AG04449 (cell line): ENCODE results near the gene GSG1L.

Experiments used
- CTCF ChIA-PET: fragments of 350-600 bp; formaldehyde crosslinking; extraction: SDS; loops from one replicate; lab custom pipeline; 2021; ENCODE audit warnings: antibody characterized with exemption; lab: Yijun Ruan, JAX
- POLR2A ChIA-PET: fragments of 400-600, 350-600 bp; formaldehyde crosslinking; extraction: SDS; loops from one replicate; lab custom pipeline; 2020; ENCODE audit warnings: antibody characterized with exemption, inconsistent platforms; lab: Yijun Ruan, JAX
- DNase-seq: peaks from one replicate; pipeline ENCODE4 v3.0.0-alpha.2; 2010; ENCODE audit warnings: low read depth, low spot score
- H3K4me3 ChIP-seq: 2 replicates; pipeline ENCODE4 v1.5.1; 2011; ENCODE audit warnings: low read depth, mild to moderate bottlenecking, control low read depth, low read length
- CTCF ChIP-seq: IDR thresholded peaks from one replicate; pipeline ENCODE4 v1.5.1; 2011; ENCODE audit warnings: mild to moderate bottlenecking, moderate library complexity, low read length, control low read depth, inconsistent platforms; ENCODE audit not compliant: insufficient read depth; ENCODE audit errors: missing control alignments

GSG1L gene

GRCh38 chr16:27774779-27775178, 288.7 kb downstream of the GSG1L start:
- CTCF ChIA-PET: interaction anchor here (0.6 kb wide), 1 partner anchor 9 kb away, joined by 3 read pairs; no protein-coding TSS in a partner anchor
- POLR2A ChIA-PET: no interaction called here
- DNase-seq: no peak
- no peak overlapping the region for H3K4me3 ChIP-seq
- TF ChIP-seq CTCF: no peak

DNA sequence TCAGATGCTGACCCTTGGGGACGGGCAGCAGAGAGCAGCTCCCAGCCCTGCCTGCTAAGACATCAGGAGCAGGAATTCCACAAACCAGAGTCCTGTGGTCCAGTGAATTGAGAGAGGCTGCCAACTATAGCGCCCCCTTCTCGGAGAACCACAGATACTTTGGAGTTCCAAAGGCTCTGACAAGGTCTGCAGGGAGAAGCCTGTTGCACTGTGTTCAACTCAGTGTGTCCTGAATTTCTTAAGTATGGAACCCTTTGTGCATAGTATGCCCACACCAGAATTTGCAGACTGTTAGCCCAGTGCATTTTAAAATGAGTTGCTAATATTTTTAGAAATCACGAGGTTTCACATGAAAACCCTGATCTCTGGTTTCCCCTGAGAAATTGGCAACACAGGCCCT, 290.2 kb downstream of the GSG1L start:
- ChIA-PET POLR2A (no interaction called here), CTCF (no interaction called here)
- no peak overlapping the region for H3K4me3 ChIP-seq
- DNase-seq: no peak
- no peak for TF ChIP-seq CTCF

DNA sequence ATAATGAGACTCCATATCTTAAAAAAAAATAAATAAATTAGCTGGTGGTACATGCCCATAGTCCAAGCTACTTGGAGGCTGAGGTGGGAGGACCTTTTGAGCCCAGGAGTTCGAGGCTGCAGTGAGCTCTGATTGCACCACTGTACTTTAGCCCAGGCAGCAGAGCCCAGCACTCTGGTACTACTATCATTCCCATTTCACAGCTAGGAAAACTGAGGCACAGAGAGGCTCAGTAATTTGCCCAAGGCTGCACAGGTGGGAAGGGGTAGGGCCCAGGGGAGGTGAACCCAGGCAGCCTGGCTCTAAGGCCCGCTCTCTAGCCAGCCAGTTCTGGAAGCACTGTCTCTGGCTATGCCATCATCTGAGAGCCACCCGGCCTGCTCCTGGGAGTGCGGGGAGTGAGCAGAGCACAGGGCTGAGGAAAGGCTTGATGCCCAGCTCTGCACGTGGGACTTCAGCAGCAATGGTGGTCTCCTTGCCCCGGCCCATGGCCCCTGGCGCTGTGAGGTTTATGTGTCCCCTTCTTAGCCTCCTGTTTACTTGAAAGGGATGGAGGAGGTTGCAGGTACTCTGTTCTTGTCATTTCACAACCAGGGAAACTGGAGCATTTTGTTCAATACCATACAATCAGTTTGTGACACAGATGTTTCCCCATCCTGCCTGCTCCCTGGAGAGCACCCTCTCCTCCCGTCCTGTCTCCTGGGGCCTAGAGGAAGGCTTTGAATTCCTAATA, 291.3 kb downstream of the GSG1L start:
- CTCF ChIA-PET: interaction anchor here (1.6 to 1.7 kb wide), 2 partner anchors 8 to 298 kb away, joined by 5 to 7 read pairs; no protein-coding TSS in a partner anchor

GRCh38 chr16:27771201-27771910, 292.2 kb downstream of the GSG1L start:
- no peak for TF ChIP-seq CTCF
- H3K4me3 ChIP-seq: no peak overlapping the region
- ChIA-PET CTCF (interaction anchor here (0.7 to 1.7 kb wide), 3 partner anchors 9 to 299 kb away, joined by 3 to 7 read pairs (median 5); no protein-coding TSS in a partner anchor), POLR2A (no interaction called here)
- DNase-seq: no peak

More for the DNA sequence above, 291.3 kb downstream of the GSG1L start:
- DNase-seq: no peak
- POLR2A ChIA-PET: no interaction called here
- TF ChIP-seq CTCF: no peak
- H3K4me3 ChIP-seq: no peak overlapping the region

GRCh38 chr16:27770271-27771196, 293.0 kb downstream of the GSG1L start:
- DNase-seq: no peak
- ChIA-PET POLR2A (no interaction called here), CTCF (interaction anchor here (0.7 to 3.3 kb wide), 6 partner anchors 10 to 300 kb away, joined by 3 to 10 read pairs (median 4); no protein-coding TSS in a partner anchor)
- TF ChIP-seq CTCF: no peak
- no peak overlapping the region for H3K4me3 ChIP-seq
